Activated CD8-positive, alpha-beta memory T cell treated with anti-CD3 and anti-CD28 coated beads, Interleukin-2, amount 50 U/mL, for 24 hours (primary cell): ENCODE results near the gene FGF4.

Experiments used
- DNase-seq: peaks from one replicate; pipeline ENCODE4 v3.0.0-alpha.2; 2020; ENCODE audit errors: extremely low read depth

FGF4 gene

DNA sequence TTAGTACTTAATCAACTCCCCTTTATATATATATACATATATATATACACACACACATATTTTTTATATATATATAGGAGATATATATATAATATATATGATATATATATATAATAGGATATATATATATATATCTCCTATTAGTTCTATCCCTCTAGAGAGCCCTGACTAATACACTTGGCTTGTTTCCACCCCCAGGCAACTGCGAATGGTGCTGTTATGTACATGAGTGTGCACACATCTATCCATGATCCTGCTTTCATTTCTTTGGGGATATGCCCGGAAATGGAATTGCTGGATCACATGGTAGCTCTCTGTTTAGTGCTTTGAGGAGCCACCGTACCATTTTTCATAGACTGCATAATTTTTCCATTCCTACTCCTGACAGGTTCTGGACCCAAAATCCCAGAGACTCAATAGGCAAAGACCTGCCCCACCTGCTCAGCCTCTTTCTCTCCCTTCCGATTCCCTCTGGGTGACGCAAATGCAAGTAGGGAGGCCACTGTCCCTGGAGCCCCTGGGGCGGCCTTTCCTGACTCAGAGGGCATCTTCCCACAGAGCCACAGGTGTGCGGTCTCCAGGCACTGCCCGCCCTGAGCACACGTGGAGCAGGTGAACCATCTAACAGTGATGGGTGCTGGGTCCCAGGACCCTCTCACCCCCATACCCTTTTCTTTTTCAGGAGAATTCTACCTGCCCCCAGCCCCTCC is 32.1 kb upstream of the FGF4 start:
- no peak for DNase-seq

DNA sequence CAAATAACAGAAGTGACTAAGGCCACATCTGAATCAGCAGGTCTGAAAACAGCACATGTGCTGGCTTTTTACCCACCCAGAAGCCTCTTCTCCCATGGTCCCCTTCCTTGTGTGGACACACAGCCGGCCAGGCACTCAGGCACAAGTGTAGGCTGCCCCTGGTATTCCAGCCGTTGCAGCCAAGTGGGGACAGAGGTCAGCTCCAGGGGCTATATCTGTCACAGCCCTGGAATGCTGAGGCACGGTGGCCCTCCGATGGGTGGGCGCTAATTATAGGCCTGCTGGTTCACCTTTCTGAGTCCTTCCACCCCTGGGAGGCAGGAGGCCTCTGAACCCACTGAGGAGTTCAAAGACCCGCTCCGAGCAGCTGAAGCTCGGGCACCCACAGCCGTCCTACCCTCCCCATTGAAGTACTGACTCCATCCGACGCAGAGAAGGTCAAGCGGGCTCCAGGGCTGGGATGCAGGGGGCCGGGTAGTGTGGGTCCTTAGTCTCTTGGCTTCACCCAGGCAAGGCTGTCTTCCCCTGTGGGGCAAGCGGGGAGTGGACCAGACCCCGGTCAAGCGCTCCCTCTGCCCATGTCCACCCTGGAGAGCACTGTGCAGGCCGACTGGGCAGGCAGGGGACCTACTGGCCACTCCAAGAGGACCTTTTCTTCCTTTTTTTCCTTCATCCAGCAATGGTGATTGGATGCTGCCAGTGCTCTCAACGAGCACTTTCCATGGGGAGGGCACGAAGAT is 29.8 kb upstream of the FGF4 start:
- no peak for DNase-seq

DNA sequence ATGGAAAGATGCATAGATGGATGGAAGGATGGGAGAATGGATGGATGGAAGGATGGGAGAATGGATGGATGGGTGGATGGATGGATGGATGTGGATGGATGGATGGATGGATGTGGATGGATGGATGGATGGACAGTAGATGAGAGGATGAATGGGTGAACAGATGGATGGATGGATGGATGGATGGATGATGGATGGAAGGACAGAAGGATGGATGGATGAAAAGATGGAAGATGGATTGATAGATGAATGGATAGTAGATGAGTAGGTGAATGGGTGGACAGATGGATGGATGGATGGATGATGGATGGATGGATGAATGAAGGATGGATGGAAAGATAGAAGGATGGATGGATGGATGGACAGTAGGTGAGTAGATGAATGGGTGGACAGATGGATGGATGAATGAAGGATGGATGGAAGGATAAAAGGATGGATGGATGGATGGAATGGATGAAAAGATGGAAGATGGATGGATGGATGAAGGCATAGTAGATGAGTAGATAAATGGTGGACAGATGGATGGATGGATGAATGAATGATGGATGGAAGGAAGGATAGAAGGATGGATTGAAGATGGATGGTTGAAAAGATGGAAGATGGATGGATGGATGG is 28.6 kb upstream of the FGF4 start:
- DNase-seq, result no peak

- no peak for DNase-seq
These were observed 27.9 kb upstream of the FGF4 start for GRCh38 chr11:69803022-69803421.

DNA sequence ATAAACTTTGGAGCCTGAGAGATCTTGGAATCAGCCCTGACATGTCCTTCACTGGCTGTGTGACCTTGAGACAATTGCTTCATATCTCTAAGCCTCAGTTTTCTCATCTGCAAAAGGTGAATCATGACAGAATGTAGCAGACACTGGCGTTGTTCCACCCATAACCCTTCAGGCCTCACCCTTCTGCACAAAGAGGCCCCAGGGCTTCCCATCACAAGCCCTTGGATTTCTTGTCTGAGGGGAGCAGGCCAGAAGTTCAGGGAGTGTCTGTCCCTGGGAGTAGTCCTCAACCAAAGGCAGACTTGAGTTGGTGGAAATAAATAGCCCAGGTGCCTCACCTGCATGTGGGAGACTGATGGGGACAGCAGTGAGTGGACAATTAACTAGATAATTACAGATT is 27.4 kb upstream of the FGF4 start:
- DNase-seq, result no peak

GRCh38 chr11:69801513-69802335 is 26.6 kb upstream of the FGF4 start:
- no peak for DNase-seq

DNA sequence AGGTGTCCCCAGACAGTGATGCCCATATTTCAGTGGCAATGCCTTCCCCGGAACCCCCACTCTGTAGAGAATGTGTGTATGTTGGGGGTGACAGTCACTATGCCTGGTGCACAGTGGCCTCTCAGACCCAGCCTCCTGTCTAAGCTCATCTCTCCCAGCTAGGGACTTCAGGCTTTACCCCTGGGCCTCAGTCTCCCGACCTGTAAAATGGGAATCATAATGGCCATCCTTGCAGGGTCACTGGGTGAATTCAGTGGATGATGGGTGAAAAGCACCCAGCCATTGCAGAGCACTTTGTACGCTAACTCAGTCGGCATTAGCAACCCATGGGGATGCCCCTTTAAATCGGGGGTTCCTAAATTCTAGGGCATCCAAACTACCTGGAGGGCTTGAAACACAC is 25.1 kb upstream of the FGF4 start:
- no peak for DNase-seq

DNA sequence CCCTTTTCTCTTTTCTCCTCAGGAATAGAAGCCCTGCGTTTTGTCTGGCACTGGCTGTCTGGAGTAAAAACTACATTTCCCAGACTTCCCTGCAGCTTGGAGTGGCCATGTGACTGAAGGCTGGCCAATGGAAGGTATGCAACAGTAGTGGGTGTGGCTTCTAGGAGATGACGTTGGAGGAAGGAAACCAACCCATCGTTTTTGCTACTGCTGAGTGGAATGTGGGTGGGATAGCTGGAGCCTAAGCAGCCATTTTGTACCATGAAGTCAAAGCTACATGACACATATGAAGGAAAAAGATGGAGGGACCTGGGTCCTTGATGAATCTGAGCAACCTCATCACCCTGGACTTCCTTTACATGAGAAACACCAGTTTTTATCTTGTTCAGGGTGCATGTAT is 24.4 kb upstream of the FGF4 start:
- no peak for DNase-seq

- DNase-seq, result no peak
These were observed 24.0 kb upstream of the FGF4 start for GRCh38 chr11:69799097-69799496.

GRCh38 chr11:69797737-69798528 is 22.8 kb upstream of the FGF4 start:
- no peak for DNase-seq

- DNase-seq, result no peak
These were observed 22.0 kb upstream of the FGF4 start for GRCh38 chr11:69797156-69797555.

- no peak for DNase-seq
These were observed 20.9 kb upstream of the FGF4 start for GRCh38 chr11:69796063-69796462.

DNA sequence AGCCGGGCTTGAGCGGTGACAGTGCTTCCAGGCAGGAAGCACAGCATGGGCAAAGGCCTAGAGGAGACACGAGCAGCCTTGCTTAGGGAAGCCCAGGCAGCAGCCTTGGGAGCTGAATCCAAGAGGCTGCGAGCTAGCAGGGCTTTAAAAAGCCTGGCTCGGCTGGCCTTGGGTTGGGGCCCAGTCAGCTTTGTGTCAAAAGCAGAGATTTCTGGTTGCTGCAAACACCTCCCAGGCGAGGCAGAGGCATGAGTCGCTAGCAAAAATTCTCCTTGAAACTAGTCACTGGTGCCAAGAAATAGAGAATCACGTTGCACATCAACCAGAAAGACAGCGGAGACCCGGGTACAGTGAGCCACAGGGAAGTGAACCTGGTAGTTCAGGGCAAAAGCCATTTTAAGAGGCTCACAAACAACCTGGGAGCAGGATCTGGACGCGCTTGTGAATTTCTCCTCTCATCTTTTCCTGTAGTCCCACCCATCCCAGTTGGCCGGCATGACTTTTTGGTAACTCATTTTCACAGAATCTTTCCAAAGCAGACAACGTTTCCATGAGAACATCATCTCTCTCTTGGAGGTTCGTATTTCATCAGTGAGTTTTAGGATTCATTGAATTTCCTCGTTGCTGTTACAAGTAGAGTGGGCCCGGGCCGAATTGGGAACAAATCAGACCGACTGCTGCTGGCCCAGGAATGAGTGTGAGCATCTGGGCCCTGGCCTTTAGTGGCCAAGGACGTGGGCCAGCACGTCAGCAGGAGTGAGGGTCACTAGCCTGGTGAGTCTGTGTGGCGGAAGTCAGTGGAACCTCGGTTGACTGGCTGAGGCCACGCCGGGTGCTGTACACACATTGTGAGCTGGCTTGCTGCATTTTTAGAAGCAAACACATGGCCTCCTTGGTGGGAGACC is 16.4 kb upstream of the FGF4 start:
- no peak for DNase-seq

- DNase-seq, result no peak
These were observed 13.8 kb upstream of the FGF4 start for GRCh38 chr11:69788956-69789355.

DNA sequence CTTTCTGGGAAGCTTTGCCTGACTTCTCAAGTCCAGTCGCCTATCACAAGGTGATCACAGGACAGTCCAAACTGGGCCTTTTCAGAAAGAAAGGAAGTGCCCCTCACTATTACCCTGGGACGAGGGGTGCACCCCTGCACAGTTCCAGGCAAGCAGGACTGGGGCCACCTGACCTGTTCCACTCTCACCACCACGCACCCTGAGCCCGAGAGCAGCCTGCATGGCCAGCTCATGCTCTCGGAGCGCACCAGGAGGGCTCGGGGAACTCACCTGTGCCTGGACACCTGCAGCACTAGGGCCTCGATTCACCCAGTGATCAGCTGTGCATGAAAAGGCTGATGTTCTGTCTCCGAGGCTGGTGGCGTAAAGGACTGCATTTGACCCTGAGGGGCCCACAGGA is 12.8 kb upstream of the FGF4 start:
- no peak for DNase-seq

DNA sequence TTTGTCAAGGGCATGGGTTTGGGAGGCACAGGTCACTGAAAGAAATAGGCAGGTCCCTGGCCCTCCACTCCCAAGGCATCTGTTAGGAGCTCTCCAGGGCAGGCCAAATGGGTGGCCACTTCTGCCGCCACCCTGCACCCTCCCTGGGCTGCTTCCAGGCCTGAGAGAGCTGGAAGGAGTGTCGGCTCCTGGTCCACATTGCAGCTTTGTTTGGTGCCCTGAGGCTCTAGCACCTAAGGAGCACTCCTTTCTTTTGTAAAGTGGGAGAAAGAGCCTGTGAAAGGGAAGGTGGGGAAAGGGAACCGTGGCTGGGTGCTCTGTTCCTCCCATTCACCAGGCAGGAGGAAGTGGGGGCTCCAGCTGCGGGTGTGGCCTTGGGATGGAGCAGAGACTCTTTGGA is 12.3 kb upstream of the FGF4 start:
- DNase-seq, result no peak

GRCh38 chr11:69781241-69781640 is 6.1 kb upstream of the FGF4 start:
- no peak for DNase-seq

GRCh38 chr11:69778373-69778772 is 3.2 kb upstream of the FGF4 start:
- no peak for DNase-seq

GRCh38 chr11:69774354-69775162 is 583 bp downstream of the FGF4 start:
- DNase-seq, result no peak
